ENCODE measurements around the gene NEU3. TPM values are rescaled to one million over a fixed set of nuclear protein-coding genes. Genes with fewer than 3 reads are reported as not detected.

Gene NEU3
- total RNA-seq, 1 donor from 2014 or later = 9.7 TPM

DNA sequence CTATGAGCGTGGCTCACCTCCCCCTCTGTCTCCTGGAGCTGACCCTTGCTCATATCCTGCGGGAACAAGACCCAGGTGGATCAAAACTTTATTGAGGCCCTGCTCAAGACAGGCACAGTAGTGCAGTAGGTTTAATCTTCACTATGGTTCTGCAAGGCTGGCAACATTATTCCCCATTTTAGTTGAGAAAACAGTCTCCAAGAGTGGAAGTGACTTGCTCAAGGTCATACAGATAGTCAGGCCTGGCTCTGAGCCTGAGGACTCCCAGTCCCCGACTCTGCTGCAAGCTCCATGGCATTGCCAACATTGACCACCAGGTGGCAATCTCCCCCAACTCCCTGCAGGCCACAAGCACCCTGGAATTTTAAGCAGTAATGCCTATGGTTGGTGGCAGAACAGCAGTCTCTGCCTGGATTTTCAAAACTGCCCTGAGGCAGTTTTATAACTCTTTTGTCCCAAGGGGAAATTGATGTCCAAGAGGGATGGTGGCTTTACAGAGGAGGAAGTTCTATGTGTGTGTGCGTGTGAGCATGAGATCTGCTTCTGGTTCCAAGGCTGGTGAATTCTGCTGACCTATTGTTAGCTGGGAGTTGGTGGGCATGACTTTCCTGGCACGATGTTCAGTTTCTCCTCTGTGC is 34.1 kb downstream of the NEU3 start:
- H3K27me3 ChIP-seq (ENCODE audit: insufficient read depth, low read length) = no peaks in the 10 kb centered on the region
- H3K9me3 ChIP-seq (ENCODE audit: insufficient read depth, low read depth, low read length) = no peaks in the 10 kb centered on the region
- H3K27ac Mint-ChIP-seq (ENCODE audit: unreplicated experiment) = no peak overlapping the region
- H3K4me3 ChIP-seq (ENCODE audit: insufficient read depth, low read depth, low read length) = no peak overlapping the region
- no peak overlapping the region for H2AFZ ChIP-seq (ENCODE audit: low read depth, low read length)
- no peak for TF ChIP-seq EZH2 (IDR thresholded peaks at IDR 0.05; ENCODE audit: insufficient read depth, low read length)
- TF ChIP-seq, protein P1, sequence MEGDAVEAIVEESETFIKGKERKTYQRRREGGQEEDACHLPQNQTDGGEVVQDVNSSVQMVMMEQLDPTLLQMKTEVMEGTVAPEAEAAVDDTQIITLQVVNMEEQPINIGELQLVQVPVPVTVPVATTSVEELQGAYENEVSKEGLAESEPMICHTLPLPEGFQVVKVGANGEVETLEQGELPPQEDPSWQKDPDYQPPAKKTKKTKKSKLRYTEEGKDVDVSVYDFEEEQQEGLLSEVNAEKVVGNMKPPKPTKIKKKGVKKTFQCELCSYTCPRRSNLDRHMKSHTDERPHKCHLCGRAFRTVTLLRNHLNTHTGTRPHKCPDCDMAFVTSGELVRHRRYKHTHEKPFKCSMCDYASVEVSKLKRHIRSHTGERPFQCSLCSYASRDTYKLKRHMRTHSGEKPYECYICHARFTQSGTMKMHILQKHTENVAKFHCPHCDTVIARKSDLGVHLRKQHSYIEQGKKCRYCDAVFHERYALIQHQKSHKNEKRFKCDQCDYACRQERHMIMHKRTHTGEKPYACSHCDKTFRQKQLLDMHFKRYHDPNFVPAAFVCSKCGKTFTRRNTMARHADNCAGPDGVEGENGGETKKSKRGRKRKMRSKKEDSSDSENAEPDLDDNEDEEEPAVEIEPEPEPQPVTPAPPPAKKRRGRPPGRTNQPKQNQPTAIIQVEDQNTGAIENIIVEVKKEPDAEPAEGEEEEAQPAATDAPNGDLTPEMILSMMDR (IDR thresholded peaks at IDR 0.05; ENCODE audit: insufficient read depth, low read depth, low read length) = peak; percentile 98
- H3K27ac ChIP-seq (ENCODE audit: low read depth, low read length) = no peak overlapping the region
- H4K20me1 ChIP-seq (ENCODE audit: insufficient read depth, low read length) = no peaks in the 10 kb centered on the region
- H3K36me3 Mint-ChIP-seq (ENCODE audit: low read depth, unreplicated experiment) = peaks cover 8% of the 10 kb centered on the region
- H3K36me3 ChIP-seq (ENCODE audit: insufficient read depth, low read length) = no peaks in the 10 kb centered on the region
- peaks cover 5% of the 10 kb centered on the region for H3K4me1 Mint-ChIP-seq (ENCODE audit: low read depth, unreplicated experiment)
- peaks cover 16% of the 10 kb centered on the region for H3K9me3 Mint-ChIP-seq (ENCODE audit: unreplicated experiment)
- H3K79me2 ChIP-seq (ENCODE audit: insufficient read depth, low read length) = no peaks in the 10 kb centered on the region
- H3K4me3 Mint-ChIP-seq (ENCODE audit: unreplicated experiment) = no peak overlapping the region
- H3K4me1 ChIP-seq (ENCODE audit: insufficient read depth, low read length) = no peaks in the 10 kb centered on the region
- no peak overlapping the region for H3K4me2 ChIP-seq (ENCODE audit: low read length)
- peaks cover 9% of the 10 kb centered on the region for H3K27me3 Mint-ChIP-seq (ENCODE audit: low read depth, unreplicated experiment)
- DNase-seq (ENCODE audit: low read depth) (peak; percentile 47), FAIRE-seq (no peak)
- H3K9ac ChIP-seq (ENCODE audit: low read length) = no peak overlapping the region

- Histone ChIP-seq H3K27ac (ENCODE audit: low read depth, low read length) (no peak overlapping the region), H3K9ac (ENCODE audit: low read length) (no peak overlapping the region), H3K4me2 (ENCODE audit: low read length) (no peak overlapping the region), H3K36me3 (ENCODE audit: insufficient read depth, low read length) (no peaks in the 10 kb centered on the region), H4K20me1 (ENCODE audit: insufficient read depth, low read length) (no peaks in the 10 kb centered on the region), H2AFZ (ENCODE audit: low read depth, low read length) (no peak overlapping the region), H3K4me3 (ENCODE audit: insufficient read depth, low read depth, low read length) (no peak overlapping the region), H3K79me2 (ENCODE audit: insufficient read depth, low read length) (no peaks in the 10 kb centered on the region), H3K9me3 (ENCODE audit: insufficient read depth, low read depth, low read length) (no peaks in the 10 kb centered on the region), H3K4me1 (ENCODE audit: insufficient read depth, low read length) (no peaks in the 10 kb centered on the region), H3K27me3 (ENCODE audit: insufficient read depth, low read length) (no peaks in the 10 kb centered on the region)
- H3K4me1 Mint-ChIP-seq (ENCODE audit: low read depth, unreplicated experiment) = peaks cover 5% of the 10 kb centered on the region
- H3K27ac Mint-ChIP-seq (ENCODE audit: unreplicated experiment) = no peak overlapping the region
- H3K4me3 Mint-ChIP-seq (ENCODE audit: unreplicated experiment) = no peak overlapping the region
- H3K27me3 Mint-ChIP-seq (ENCODE audit: low read depth, unreplicated experiment) = peaks cover 15% of the 10 kb centered on the region
- FAIRE-seq (no peak), DNase-seq (ENCODE audit: low read depth) (no peak)
- peaks cover 9% of the 10 kb centered on the region for H3K9me3 Mint-ChIP-seq (ENCODE audit: unreplicated experiment)
- TF ChIP-seq EZH2 (IDR thresholded peaks at IDR 0.05; ENCODE audit: insufficient read depth, low read length) = no peak
- TF ChIP-seq, protein P1 (IDR thresholded peaks at IDR 0.05; ENCODE audit: insufficient read depth, low read depth, low read length) = no peak
- peaks cover 4% of the 10 kb centered on the region for H3K36me3 Mint-ChIP-seq (ENCODE audit: low read depth, unreplicated experiment)
These were observed 34.8 kb downstream of the NEU3 start for GRCh38 chr11:75023446-75024067.

DNA sequence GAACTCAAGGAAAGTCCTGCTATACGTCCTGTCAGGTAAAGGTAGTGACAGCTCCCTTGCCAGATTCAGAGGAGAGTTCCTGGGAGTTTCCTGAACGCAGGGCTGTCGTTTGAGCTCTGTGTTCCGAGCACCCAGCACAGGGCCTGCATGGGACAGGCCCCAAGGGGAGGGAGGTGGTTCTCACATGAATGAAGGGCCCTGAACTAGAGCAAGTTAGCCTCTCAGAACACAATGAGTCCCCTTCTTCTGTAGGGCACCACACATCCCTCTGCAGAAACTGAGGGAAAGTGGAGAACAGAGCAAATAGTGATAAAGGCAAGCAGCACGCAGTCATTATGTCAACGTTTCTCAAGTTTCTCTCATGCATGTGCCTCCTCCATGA is 35.3 kb downstream of the NEU3 start:
- Histone ChIP-seq H3K9me3 (ENCODE audit: insufficient read depth, low read depth, low read length) (no peaks in the 10 kb centered on the region), H4K20me1 (ENCODE audit: insufficient read depth, low read length) (no peaks in the 10 kb centered on the region), H3K4me3 (ENCODE audit: insufficient read depth, low read depth, low read length) (no peak overlapping the region), H3K9ac (ENCODE audit: low read length) (no peak overlapping the region), H2AFZ (ENCODE audit: low read depth, low read length) (no peak overlapping the region), H3K27me3 (ENCODE audit: insufficient read depth, low read length) (no peaks in the 10 kb centered on the region), H3K36me3 (ENCODE audit: insufficient read depth, low read length) (no peaks in the 10 kb centered on the region), H3K4me1 (ENCODE audit: insufficient read depth, low read length) (no peaks in the 10 kb centered on the region), H3K27ac (ENCODE audit: low read depth, low read length) (no peak overlapping the region), H3K79me2 (ENCODE audit: insufficient read depth, low read length) (no peaks in the 10 kb centered on the region), H3K4me2 (ENCODE audit: low read length) (no peak overlapping the region)
- DNase-seq (ENCODE audit: low read depth) = no peak
- H3K27me3 Mint-ChIP-seq (ENCODE audit: low read depth, unreplicated experiment) = peaks cover 19% of the 10 kb centered on the region
- no peaks in the 10 kb centered on the region for H3K36me3 Mint-ChIP-seq (ENCODE audit: low read depth, unreplicated experiment)
- H3K4me3 Mint-ChIP-seq (ENCODE audit: unreplicated experiment) = no peak overlapping the region
- peaks cover 4% of the 10 kb centered on the region for H3K9me3 Mint-ChIP-seq (ENCODE audit: unreplicated experiment)
- peaks cover 5% of the 10 kb centered on the region for H3K4me1 Mint-ChIP-seq (ENCODE audit: low read depth, unreplicated experiment)
- TF ChIP-seq, protein P1 (IDR thresholded peaks at IDR 0.05; ENCODE audit: insufficient read depth, low read depth, low read length) = no peak
- no peak for TF ChIP-seq EZH2 (IDR thresholded peaks at IDR 0.05; ENCODE audit: insufficient read depth, low read length)
- no peak overlapping the region for H3K27ac Mint-ChIP-seq (ENCODE audit: unreplicated experiment)
- no peak for FAIRE-seq

All from astrocyte (in vitro differentiated cells and primary cell).